Measurements from ENCODE around the gene SLC44A1. TPM values are rescaled to one million over a fixed set of nuclear protein-coding genes. Genes with fewer than 3 reads are reported as not detected.

The SLC44A1 gene
- total RNA-seq, 4 donors from 2014 or later, result 51.1 to 82.2 (median 70.5) TPM

DNA sequence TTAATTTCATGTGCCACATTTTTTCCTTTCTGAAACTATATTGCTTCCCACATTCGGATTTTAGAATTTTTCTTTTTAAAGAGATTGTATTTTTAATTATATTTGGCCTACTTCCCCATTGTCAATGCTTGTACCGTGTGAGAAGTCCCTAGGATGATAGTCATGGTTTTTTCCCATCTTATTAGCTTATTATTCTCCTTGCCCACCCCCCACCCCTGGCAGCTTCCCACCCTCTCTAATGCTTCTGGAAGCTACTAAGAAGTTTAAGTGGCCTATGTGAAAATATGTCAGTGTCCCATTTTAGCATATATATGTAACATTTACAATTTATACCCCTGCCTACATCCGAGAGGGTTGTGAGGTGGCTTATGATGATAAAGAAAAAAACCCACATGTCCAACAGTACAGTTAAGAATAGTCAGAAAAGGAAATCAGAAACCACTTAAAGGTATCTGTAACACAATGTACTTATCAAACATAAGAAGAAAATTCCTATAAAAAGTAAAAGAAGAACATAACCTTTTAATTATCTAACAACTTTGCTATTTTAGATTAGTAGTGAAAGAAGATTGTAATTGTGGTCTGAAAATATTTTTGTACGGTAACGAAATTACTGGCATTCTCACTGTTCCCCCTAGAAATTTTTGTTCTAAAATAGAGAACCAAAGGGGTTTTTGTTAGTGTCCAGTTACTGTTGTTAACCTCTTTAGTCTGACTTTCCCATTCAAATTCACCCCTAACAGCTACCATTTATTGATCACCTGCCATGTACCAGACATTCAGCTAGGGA lies 62.1 kb downstream of the SLC44A1 start:
- 83 to 89% methylated on average over 5 of the region's 5 CpGs for WGBS, 2 donors
- intact Hi-C loops (cut with DNase I; ENCODE audit: low total_unique reads), result no loop called here
- TF ChIP-seq POLR2A (IDR thresholded peaks at IDR 0.05), result no peak
- TF ChIP-seq, protein P1, sequence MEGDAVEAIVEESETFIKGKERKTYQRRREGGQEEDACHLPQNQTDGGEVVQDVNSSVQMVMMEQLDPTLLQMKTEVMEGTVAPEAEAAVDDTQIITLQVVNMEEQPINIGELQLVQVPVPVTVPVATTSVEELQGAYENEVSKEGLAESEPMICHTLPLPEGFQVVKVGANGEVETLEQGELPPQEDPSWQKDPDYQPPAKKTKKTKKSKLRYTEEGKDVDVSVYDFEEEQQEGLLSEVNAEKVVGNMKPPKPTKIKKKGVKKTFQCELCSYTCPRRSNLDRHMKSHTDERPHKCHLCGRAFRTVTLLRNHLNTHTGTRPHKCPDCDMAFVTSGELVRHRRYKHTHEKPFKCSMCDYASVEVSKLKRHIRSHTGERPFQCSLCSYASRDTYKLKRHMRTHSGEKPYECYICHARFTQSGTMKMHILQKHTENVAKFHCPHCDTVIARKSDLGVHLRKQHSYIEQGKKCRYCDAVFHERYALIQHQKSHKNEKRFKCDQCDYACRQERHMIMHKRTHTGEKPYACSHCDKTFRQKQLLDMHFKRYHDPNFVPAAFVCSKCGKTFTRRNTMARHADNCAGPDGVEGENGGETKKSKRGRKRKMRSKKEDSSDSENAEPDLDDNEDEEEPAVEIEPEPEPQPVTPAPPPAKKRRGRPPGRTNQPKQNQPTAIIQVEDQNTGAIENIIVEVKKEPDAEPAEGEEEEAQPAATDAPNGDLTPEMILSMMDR (IDR thresholded peaks at IDR 0.05), result no peak
- no peak overlapping the region for H3K4me3 ChIP-seq (ENCODE audit: low read depth, poor library complexity, severe bottlenecking)
- DNase-seq (ENCODE audit: low spot score in 2 of 2), result no peak

DNA sequence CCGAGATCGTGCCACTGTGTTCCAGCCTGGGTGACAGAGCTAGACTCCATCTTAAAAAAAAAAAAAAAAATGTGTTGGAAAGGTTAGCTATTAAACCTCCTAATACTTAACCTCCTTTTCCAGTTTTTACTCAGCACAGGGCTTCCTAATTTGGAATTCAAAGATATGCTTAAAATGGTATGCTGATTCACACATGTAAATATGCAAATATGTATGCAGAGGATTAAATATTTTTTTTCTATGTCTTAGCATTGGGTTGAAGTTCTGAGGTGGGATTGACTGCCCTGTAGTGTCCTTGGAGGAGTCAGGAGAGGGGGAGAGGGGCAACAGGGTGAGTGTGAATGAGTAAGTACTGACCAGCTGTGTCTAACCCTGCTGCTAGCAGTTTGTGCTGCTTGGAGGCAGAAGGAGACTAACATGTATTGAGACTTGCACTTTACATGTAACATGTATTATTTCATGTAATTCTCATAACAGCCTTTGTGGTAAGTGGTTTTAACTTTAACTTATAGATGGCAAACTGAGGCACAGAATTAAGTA lies 63.2 kb downstream of the SLC44A1 start:
- no peak for DNase-seq (ENCODE audit: low spot score in 2 of 2)
- intact Hi-C loops (cut with DNase I; ENCODE audit: low total_unique reads), result no loop called here
- TF ChIP-seq, protein P1 (IDR thresholded peaks at IDR 0.05), result no peak
- TF ChIP-seq POLR2A (IDR thresholded peaks at IDR 0.05), result no peak
- H3K4me3 ChIP-seq (ENCODE audit: low read depth, poor library complexity, severe bottlenecking), result no peak overlapping the region
- 94 to 96% methylated on average over 2 of the region's 2 CpGs for WGBS, 2 donors

DNA sequence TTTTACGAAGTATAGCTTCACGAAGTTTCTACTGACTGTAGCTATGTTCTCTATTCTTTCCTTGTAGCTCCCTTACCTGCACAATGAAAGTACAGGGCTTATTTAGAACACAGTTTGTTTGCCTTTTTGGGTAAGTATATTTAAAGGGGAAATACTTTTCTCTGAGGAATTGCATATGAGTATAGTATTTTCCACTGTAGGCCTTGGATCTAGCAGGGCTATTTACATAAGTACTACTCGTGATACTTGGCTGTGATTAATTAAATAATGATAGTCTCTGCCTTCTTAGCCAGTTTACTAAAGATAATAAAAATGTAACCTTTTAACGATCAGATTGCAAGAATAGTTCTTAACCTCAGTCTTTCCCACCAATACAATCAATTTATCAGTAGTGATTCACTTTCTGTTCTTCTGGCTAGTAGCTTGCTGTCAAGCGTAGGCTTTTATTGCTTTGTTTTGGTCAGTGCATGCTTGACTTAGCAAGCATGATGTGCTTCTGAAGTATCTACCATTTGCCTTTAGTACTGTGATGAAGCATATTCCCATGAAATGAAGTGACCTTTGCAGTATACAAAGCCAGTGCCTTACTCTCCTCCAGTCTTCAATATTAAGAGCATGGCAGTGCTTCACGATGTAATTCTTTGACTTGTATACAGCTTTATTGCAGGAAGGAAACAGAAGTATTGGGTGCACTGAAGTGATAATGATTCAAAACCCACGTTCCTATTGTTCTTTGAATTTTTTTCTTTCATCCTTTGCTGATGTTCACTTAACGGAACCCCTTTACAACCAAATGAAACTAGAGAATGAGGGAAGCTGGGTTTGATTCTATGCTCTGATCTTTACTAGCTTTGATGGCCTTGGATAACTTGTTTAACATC lies 64.2 kb downstream of the SLC44A1 start:
- 78 to 80% methylated on average over 8 of the region's 8 CpGs for WGBS, 2 donors
- H3K4me3 ChIP-seq (ENCODE audit: low read depth, poor library complexity, severe bottlenecking), result no peak overlapping the region
- no peak for TF ChIP-seq POLR2A (IDR thresholded peaks at IDR 0.05)
- TF ChIP-seq, protein P1 (IDR thresholded peaks at IDR 0.05), result no peak
- DNase-seq (ENCODE audit: low spot score in 2 of 2), result no peak
- intact Hi-C loops (cut with DNase I; ENCODE audit: low total_unique reads), result no loop called here

DNA sequence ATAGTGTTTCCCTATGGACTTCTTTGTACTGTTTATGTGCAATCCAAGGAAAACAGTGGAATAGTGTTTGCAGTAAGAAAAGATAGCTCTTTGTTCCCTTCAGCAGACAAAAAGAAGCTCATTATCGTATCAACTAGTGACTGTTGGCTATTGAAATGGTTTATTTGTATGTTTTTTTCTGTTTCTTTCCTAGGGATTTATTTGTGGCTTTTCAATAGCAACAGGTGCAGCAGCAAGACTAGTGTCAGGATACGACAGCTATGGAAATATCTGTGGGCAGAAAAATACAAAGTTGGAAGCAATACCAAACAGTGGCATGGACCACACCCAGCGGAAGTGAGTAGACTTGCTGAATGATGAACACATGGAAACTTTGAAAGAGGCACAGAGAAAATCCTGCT lies 65.1 kb downstream of the SLC44A1 start:
- DNase-seq (ENCODE audit: low spot score in 2 of 2), result no peak
- H3K4me3 ChIP-seq (ENCODE audit: low read depth, poor library complexity, severe bottlenecking), result no peak overlapping the region
- TF ChIP-seq, protein P1 (IDR thresholded peaks at IDR 0.05), result no peak
- no peak for TF ChIP-seq POLR2A (IDR thresholded peaks at IDR 0.05)
- intact Hi-C loops (cut with DNase I; ENCODE audit: low total_unique reads), result no loop called here
- 26 to 32% methylated on average over 3 of the region's 3 CpGs for WGBS, 2 donors

DNA sequence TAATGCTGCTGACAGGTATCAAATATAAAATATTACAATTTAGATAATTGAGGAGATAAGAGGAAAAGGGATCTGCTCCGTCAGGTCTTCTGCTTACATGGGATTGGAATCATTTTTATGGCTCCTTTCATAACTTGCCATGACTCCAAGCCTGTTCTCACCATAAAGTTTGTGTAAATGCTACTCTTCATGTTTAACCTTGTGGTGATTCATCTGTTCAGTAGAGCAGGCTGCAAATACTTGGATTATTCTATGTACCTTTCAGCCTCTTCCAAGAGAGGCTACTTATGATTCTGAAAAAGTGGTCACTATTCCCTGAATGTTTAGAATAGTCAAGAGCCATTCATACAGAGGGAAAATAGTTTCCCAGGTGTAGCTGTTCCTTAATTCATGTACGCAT lies 66.9 kb downstream of the SLC44A1 start:
- H3K4me3 ChIP-seq (ENCODE audit: low read depth, poor library complexity, severe bottlenecking), result no peak overlapping the region
- WGBS, 2 donors, result 85 to 86% methylated on average over 2 of the region's 2 CpGs
- DNase-seq (ENCODE audit: low spot score in 2 of 2), result no peak
- TF ChIP-seq, protein P1 (IDR thresholded peaks at IDR 0.05), result no peak
- TF ChIP-seq POLR2A (IDR thresholded peaks at IDR 0.05), result no peak
- intact Hi-C loops (cut with DNase I; ENCODE audit: low total_unique reads), result no loop called here
